Measurements from ENCODE around the gene ATOH8. TPM values are rescaled to one million over a fixed set of nuclear protein-coding genes. Genes with fewer than 3 reads are reported as not detected.

The ATOH8 gene
- total and polyA plus RNA-seq, 11 donors, result 11.8 to 103 (median 19.0) TPM

DNA sequence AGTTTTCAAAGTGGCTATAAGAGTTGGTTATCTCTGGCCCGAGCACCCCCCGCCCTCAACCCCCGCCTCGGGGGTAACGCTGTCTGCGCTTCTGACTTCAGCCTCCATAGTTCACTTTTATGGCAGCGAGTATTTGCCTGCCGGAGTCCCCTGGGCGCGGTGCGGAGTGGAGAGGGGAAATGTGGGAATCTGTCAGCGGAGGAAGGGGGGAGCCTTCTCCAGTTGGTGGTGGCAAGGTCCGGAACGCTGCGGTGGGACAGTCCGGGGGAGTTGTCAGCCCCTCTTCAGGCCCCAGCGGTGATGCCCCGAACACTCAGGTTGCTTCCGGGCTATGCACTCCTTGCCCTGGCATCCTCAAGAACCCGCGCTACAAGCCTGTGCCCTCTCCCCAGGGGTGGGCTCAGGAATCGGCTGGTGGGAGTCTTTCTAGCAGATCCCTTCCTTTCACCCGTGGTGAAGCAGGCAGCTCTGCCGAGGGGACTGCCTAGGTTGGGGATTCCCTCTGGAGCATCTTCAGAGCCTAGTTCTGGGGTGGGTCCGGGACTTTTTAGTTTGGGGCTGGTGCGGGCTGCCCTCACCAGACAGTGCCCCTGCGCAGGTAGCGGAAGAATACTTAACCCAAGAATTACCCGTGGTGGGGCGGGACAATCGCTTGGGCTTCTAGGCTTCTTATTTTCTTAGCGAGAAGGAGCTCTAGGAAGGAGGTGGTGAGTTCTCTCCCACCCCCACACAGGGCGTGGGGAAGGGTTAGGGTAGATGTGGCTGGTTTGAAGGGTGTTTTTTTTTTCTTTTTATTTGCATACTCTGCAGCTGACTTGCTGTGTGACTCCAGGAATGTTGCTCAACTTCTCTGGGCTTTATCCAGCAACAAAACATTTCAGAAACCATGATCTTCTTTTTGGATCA lies 1.6 kb downstream of the ATOH8 start:
- DNase-seq (peak in 1 of 5 donors; percentile 66), ATAC-seq (peak in 2 of 4 donors; percentile 0 to 1)
- Histone ChIP-seq H3K4me3 (peak overlapping the region; percentile 64 to 94 (median 86)), H3K36me3 (peaks cover 0 to 6% (median 3%) of the 10 kb centered on the region in 9 donors), H3K4me1 (peaks cover 7 to 85% (median 56%) of the 10 kb centered on the region in 12 donors), H3K27ac (peak overlapping the region; percentile 68 to 95 (median 88)), H3K27me3 (peaks cover 0 to 37% (median 0%) of the 10 kb centered on the region in 9 donors), H3K9me3 (no peaks in the 10 kb centered on the region)
- 0 to 4% (median 3%) methylated on average over 22 to 33 of the region's 33 CpGs for WGBS, 4 donors
- no peak for TF ChIP-seq POLR2A (IDR thresholded peaks at IDR 0.05)
- TF ChIP-seq, protein P1, sequence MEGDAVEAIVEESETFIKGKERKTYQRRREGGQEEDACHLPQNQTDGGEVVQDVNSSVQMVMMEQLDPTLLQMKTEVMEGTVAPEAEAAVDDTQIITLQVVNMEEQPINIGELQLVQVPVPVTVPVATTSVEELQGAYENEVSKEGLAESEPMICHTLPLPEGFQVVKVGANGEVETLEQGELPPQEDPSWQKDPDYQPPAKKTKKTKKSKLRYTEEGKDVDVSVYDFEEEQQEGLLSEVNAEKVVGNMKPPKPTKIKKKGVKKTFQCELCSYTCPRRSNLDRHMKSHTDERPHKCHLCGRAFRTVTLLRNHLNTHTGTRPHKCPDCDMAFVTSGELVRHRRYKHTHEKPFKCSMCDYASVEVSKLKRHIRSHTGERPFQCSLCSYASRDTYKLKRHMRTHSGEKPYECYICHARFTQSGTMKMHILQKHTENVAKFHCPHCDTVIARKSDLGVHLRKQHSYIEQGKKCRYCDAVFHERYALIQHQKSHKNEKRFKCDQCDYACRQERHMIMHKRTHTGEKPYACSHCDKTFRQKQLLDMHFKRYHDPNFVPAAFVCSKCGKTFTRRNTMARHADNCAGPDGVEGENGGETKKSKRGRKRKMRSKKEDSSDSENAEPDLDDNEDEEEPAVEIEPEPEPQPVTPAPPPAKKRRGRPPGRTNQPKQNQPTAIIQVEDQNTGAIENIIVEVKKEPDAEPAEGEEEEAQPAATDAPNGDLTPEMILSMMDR (IDR thresholded peaks at IDR 0.05), result no peak
- intact Hi-C loops (cut with DNase I), result loop anchor here in 2 of 10 donors (2.0 kb wide), 2 partner anchors 17 to 27 kb away; no protein-coding TSS in a partner anchor

DNA sequence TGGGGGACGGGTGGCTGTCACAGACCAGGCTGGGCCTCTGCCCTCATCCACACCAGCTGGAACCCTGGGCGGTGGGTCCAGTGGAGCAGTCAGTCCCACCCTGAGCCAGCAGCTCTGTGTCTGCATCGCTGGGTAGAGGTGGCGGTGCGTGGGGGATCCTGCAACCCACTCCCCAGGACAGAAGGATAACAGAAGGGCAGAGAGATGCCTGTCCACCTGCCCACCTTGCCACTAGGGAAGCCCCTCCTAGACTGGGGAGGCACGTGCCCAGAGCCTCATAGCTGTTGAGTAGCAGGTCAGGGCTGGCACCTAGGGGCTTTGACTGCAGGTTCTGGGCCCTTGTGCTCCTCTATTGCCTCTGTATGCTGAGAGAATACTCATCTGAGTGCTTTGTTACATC lies 2.4 kb downstream of the ATOH8 start:
- peak overlapping the region in 7 of 12 donors; percentile 4 to 90 (median 80) for H3K27ac ChIP-seq
- H3K9me3 ChIP-seq, result no peaks in the 10 kb centered on the region
- H3K4me3 ChIP-seq, result peak overlapping the region; percentile 64 to 94 (median 86)
- intact Hi-C loops (cut with DNase I), result no loop called here
- TF ChIP-seq POLR2A (IDR thresholded peaks at IDR 0.05), result no peak
- TF ChIP-seq, protein P1 (IDR thresholded peaks at IDR 0.05), result no peak
- peaks cover 0 to 37% (median 0%) of the 10 kb centered on the region in 9 donors for H3K27me3 ChIP-seq
- 66 to 81% (median 70%) methylated on average over 6 of the region's 6 CpGs for WGBS, 4 donors
- H3K36me3 ChIP-seq, result peaks cover 0 to 6% (median 3%) of the 10 kb centered on the region in 9 donors
- DNase-seq (no peak), ATAC-seq (no peak)
- peaks cover 3 to 85% (median 55%) of the 10 kb centered on the region in 12 donors for H3K4me1 ChIP-seq

DNA sequence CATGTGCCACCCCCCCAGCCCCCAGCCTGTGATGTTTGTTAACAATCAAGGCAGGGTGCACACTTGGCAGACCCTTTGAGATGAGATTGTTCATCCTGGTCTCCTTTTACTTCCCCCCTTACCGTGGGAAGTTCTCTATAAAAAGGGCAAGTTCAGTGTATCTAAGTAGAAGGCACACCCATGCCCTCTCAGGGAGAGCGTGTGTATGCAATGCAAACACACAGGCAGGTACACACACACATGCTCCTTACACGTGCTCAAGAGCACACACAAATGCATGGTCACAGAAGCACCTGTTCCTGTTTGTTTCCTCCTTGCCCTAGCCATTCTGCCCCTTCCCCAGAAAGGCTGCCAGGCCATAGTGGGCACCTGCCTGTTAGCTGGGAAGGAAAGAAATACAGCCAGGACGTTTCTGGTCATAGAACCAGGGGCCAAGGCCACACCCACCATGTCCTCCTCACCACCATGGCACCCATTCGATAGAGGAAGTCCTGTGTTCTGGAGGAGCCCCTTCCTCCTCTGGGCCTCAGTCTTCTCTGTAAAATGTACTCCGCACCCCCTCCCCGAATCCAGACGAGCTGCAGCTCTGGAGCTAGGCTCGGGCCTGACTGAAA lies 3.1 kb downstream of the ATOH8 start:
- peaks cover 0 to 34% (median 0%) of the 10 kb centered on the region in 9 donors for H3K27me3 ChIP-seq
- H3K4me3 ChIP-seq, result peak overlapping the region in 11 of 12 donors; percentile 10 to 94 (median 88)
- peaks cover 3 to 85% (median 52%) of the 10 kb centered on the region in 12 donors for H3K4me1 ChIP-seq
- no peak for TF ChIP-seq POLR2A (IDR thresholded peaks at IDR 0.05)
- TF ChIP-seq, protein P1 (IDR thresholded peaks at IDR 0.05), result no peak
- peaks cover 0 to 6% (median 3%) of the 10 kb centered on the region in 9 donors for H3K36me3 ChIP-seq
- 57 to 69% (median 62%) methylated on average over 9 of the region's 9 CpGs for WGBS, 4 donors
- H3K27ac ChIP-seq, result peak overlapping the region in 4 of 12 donors; percentile 2 to 80 (median 6)
- intact Hi-C loops (cut with DNase I), result no loop called here
- DNase-seq, result no peak
- no peaks in the 10 kb centered on the region for H3K9me3 ChIP-seq
- no peak for ATAC-seq

DNA sequence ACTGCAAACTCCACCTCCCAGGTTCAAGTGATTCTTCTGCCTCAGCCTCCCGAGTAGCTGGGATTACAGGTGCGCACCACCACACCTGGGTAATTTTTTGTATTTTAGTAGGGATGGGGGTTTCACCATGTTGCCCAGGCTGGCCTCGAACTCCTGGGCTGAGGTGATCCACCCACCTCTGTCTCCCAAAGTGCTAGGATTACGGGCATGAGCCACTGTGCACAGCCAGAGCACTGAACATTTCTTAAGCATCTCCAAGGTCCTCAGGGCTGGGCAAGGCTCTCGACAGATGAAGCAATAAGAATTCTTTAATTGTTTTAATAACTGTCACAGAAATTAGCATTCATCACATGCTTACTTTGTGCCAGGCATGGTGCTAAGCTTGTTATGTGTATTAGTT lies 4.1 kb downstream of the ATOH8 start:
- H3K27me3 ChIP-seq, result peaks cover 0 to 26% (median 0%) of the 10 kb centered on the region in 9 donors
- H3K27ac ChIP-seq, result peak overlapping the region in 1 of 12 donors; percentile 16
- peaks cover 3 to 84% (median 49%) of the 10 kb centered on the region in 12 donors for H3K4me1 ChIP-seq
- WGBS, 4 donors, result 83 to 94% (median 89%) methylated on average over 5 of the region's 5 CpGs
- peak overlapping the region in 6 of 12 donors; percentile 20 to 93 (median 86) for H3K4me3 ChIP-seq
- ATAC-seq, result no peak
- DNase-seq, result no peak
- no peak for TF ChIP-seq POLR2A (IDR thresholded peaks at IDR 0.05)
- intact Hi-C loops (cut with DNase I), result no loop called here
- no peaks in the 10 kb centered on the region for H3K9me3 ChIP-seq
- peaks cover 0 to 6% (median 3%) of the 10 kb centered on the region in 9 donors for H3K36me3 ChIP-seq

Data from heart left ventricle (tissue), 16 donors.